Esophagus muscularis mucosa (tissue), 4 donors: Measurements from ENCODE around the gene SLC7A8.

ENCODE experiments used
- EP300 ChIP-seq: sonication (generic); formaldehyde crosslinking; IDR thresholded peaks from one replicate; pipeline ENCODE4 v1.6.1; 2017; ENCODE audit warnings: antibody characterized with exemption
- POLR2A ChIP-seq: fragments of 450-650 bp; IDR thresholded peaks from one replicate; pipeline ENCODE4 v1.6.1; 2017; ENCODE audit warnings: antibody characterized with exemption, moderate library complexity, mild to moderate bottlenecking, low read depth
- POLR2AphosphoS5 ChIP-seq, 2 donors: sonication (generic); formaldehyde crosslinking; IDR thresholded peaks; one replicate each; pipeline ENCODE4 v1.6.1; 2017; ENCODE audit warnings: antibody characterized with exemption in 2 of 2
- TF ChIP-seq, protein P1 (sequence below), 3 experiments: fragments of 200-600 bp in 2 of 3; fragments of 450-650 bp in 1 of 3; sonication (generic) in 2 of 3; IDR thresholded peaks; one replicate each; pipeline ENCODE4 v1.5.1; 2017 to 2019; ENCODE audit warnings: antibody characterized with exemption in 3 of 3, mild to moderate bottlenecking in 2 of 3, moderate library complexity in 1 of 3

DNA sequence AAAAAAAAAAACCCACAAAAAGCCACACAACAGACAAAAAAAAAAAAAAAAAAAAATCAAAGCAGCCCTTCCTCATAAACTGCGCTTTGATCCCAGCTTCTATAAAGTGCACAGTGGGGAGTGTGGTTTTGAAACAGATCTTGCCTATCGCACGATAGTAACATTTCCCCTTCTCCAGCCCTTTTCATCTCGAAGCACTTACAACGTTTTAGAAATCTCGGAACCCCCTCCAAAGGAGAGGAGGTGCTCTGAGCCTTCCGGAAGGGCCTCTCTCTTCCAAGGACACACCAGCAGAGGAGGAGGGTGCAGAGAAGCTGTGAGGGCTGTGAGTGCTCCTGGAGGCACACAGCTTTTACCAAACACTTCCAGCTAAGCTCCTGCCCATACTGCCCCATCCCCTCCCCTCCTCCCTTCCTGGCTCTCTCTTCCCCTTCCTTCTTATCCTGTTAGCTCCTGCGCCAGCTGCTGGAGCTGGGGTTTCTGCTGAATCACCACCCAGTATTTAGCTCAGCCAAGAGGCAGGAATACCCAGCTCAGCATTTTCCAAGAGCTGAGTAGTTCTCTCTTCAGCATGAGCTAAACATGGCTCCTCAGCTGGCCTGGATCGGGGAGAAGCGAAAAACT is 28.4 kb downstream of the SLC7A8 start:
- TF ChIP-seq POLR2A (peak; percentile 17), EP300 (no peak), POLR2AphosphoS5 (IDR thresholded peaks at IDR 0.05) (peak; percentile 87 to 92)
- TF ChIP-seq, protein P1, sequence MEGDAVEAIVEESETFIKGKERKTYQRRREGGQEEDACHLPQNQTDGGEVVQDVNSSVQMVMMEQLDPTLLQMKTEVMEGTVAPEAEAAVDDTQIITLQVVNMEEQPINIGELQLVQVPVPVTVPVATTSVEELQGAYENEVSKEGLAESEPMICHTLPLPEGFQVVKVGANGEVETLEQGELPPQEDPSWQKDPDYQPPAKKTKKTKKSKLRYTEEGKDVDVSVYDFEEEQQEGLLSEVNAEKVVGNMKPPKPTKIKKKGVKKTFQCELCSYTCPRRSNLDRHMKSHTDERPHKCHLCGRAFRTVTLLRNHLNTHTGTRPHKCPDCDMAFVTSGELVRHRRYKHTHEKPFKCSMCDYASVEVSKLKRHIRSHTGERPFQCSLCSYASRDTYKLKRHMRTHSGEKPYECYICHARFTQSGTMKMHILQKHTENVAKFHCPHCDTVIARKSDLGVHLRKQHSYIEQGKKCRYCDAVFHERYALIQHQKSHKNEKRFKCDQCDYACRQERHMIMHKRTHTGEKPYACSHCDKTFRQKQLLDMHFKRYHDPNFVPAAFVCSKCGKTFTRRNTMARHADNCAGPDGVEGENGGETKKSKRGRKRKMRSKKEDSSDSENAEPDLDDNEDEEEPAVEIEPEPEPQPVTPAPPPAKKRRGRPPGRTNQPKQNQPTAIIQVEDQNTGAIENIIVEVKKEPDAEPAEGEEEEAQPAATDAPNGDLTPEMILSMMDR (IDR thresholded peaks at IDR 0.05) = peak in 1 of 3 experiments; percentile 16
